Hepatocyte (in vitro differentiated cells): ENCODE measurements around the gene TAS2R30. TPM values are rescaled to one million over a fixed set of nuclear protein-coding genes. Genes with fewer than 3 reads are reported as not detected.

Experiments used
- DNase-seq: peaks from one replicate; pipeline ENCODE4 v3.0.0-alpha.2; 2016; ENCODE audit warnings: low spot score
- H2AFZ ChIP-seq: fragments of 200-600 bp; sonication (generic); 2 replicates; pipeline ENCODE4 v1.6.0; 2016; ENCODE audit warnings: antibody characterized with exemption, mild to moderate bottlenecking
- H3K27ac ChIP-seq: fragments of 200-600 bp; sonication (generic); 2 replicates; pipeline ENCODE4 v1.5.1; 2016; ENCODE audit warnings: mild to moderate bottlenecking
- H3K27me3 ChIP-seq: fragments of 200-600 bp; sonication (generic); 2 replicates; pipeline ENCODE4 v1.6.1; 2016
- H3K36me3 ChIP-seq: fragments of 200-600 bp; sonication (generic); replicated peaks from 2 replicates; pipeline ENCODE4 v1.5.1; 2016; ENCODE audit warnings: low read depth; ENCODE audit not compliant: insufficient read depth
- H3K4me1 ChIP-seq: fragments of 200-600 bp; sonication (generic); 2 replicates; pipeline ENCODE4 v1.5.1; 2016; ENCODE audit warnings: mild to moderate bottlenecking, moderate library complexity; ENCODE audit not compliant: insufficient read depth
- H3K4me2 ChIP-seq: fragments of 200-600 bp; sonication (generic); 2 replicates; pipeline ENCODE4 v1.6.0; 2016
- H3K4me3 ChIP-seq: fragments of 200-600 bp; sonication (generic); 2 replicates; pipeline ENCODE4 v1.5.1; 2016; ENCODE audit warnings: mild to moderate bottlenecking
- H3K79me2 ChIP-seq: fragments of 200-600 bp; sonication (generic); 2 replicates; pipeline ENCODE4 v1.6.0; 2017; ENCODE audit warnings: mild to moderate bottlenecking
- H3K9me2 ChIP-seq: fragments of 200-600 bp; sonication (generic); replicated peaks from 2 replicates; pipeline ENCODE4 v1.6.0; 2017; ENCODE audit warnings: mild to moderate bottlenecking; ENCODE audit not compliant: insufficient read depth
- H3K9me3 ChIP-seq: fragments of 200-600 bp; sonication (generic); 2 replicates; pipeline ENCODE4 v1.5.1; 2016; ENCODE audit warnings: low read depth, mild to moderate bottlenecking
- H4K20me1 ChIP-seq: fragments of 200-600 bp; sonication (generic); 2 replicates; pipeline ENCODE4 v1.6.0; 2016; ENCODE audit warnings: mild to moderate bottlenecking; ENCODE audit not compliant: insufficient read depth, poor library complexity, severe bottlenecking
- CTCF ChIP-seq: fragments of 200-600 bp; sonication (generic); IDR thresholded peaks from 2 replicates; pipeline ENCODE4 v1.5.1; 2016; ENCODE audit warnings: antibody characterized with exemption, mild to moderate bottlenecking; ENCODE audit not compliant: poor library complexity
- EZH2 ChIP-seq: fragments of 200-600 bp; sonication (generic); IDR thresholded peaks from 2 replicates; pipeline ENCODE4 v1.6.1; 2016; ENCODE audit warnings: antibody characterized with exemption, mild to moderate bottlenecking, borderline replicate concordance
- EZH2phosphoT487 ChIP-seq: fragments of 200-600 bp; sonication (generic); IDR thresholded peaks from one replicate; pipeline ENCODE4 v1.6.1; 2018; ENCODE audit warnings: antibody characterized with exemption, mild to moderate bottlenecking, low read depth, moderate library complexity; ENCODE audit not compliant: unreplicated experiment, severe bottlenecking
- WGBS: methylation state at CpG from one replicate; pipeline ENCODE4 v1.1.6; 2016; ENCODE audit warnings: low lambda C conversion rate; ENCODE audit errors: missing lambda C conversion rate; 5-methylcytosine and 5-hydroxymethylcytosine counted together
- polyA plus RNA-seq: library from polyadenylated mRNA; unstranded; fragments of >200 nt; fragmentation: Nextera tagmentation; extraction: Ambion mirVana; gene quantifications from 2 replicates; pipeline ENCODE4 v1.2.1, GENCODE V29; 2016
- total RNA-seq: library from RNA; depleted of rRNA; stranded (reverse); fragments of >200 nt; gene quantifications from 2 replicates; pipeline ENCODE4 v1.2.3, GENCODE V29; 2014

The TAS2R30 gene
- total and polyA plus RNA-seq, 2 experiments from 2014 or later = 0.08 to 6.7 TPM

DNA sequence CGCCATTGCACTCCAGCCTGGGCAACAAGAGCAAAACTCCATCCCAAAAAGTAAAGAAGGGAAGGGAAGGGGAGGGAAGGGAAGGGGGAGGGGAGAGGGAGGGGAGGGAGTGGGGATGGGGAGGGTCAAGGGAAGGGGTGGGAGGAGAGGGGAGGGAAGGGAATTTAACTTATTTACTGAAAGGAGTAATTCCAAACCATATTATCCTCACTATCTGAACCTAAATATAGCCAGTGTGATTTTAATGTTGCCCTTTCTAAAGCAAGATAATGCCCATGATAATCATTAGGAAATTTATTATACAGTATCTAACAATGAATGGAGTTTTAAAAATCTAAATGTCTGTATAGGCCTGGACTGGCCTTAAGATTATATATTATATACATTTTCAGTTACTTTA lies 43.8 kb upstream of the TAS2R30 start:
- Histone ChIP-seq H3K9me2 (no peaks in the 10 kb centered on the region), H2AFZ (no peak overlapping the region), H3K9me3 (no peaks in the 10 kb centered on the region), H3K27ac (no peak overlapping the region), H3K4me2 (no peak overlapping the region), H3K79me2 (peaks cover 23% of the 10 kb centered on the region), H3K4me1 (peaks cover under 1% of the 10 kb centered on the region), H3K4me3 (no peak overlapping the region), H3K36me3 (no peaks in the 10 kb centered on the region), H4K20me1 (no peaks in the 10 kb centered on the region), H3K27me3 (no peaks in the 10 kb centered on the region)
- 89% methylated on average over 1 of the region's 1 CpG for WGBS
- TF ChIP-seq EZH2phosphoT487 (no peak), CTCF (no peak), EZH2 (no peak)
- no peak for DNase-seq

DNA sequence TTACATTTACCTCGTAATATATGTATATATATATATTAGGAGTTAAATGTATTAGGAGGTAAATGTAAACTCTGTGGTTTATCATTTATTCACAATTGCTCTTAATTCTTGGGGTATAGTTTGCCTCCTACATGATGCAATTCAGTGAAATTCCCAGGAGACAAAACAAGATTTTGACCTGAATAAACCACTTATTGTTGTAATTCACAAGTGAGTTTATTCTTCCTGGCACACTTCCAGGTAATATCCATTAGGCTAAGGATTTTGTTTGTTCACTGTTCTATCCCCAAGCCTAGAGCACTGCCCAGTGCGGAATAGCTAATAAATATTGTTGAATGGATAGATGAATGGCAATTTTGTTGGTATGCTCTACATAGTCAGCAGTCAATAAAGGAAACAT lies 39.6 kb upstream of the TAS2R30 start:
- Histone ChIP-seq H3K79me2 (peaks cover 54% of the 10 kb centered on the region), H3K9me3 (no peaks in the 10 kb centered on the region), H3K36me3 (no peaks in the 10 kb centered on the region), H3K9me2 (no peaks in the 10 kb centered on the region), H2AFZ (no peak overlapping the region), H3K4me2 (no peak overlapping the region), H3K27ac (no peak overlapping the region), H3K4me1 (peaks cover 14% of the 10 kb centered on the region), H4K20me1 (peaks cover 9% of the 10 kb centered on the region), H3K4me3 (no peak overlapping the region), H3K27me3 (no peaks in the 10 kb centered on the region)
- DNase-seq = no peak
- TF ChIP-seq EZH2 = no peak
- no peak for TF ChIP-seq CTCF
- no peak for TF ChIP-seq EZH2phosphoT487
- 98% methylated on average over 2 of the region's 2 CpGs for WGBS

DNA sequence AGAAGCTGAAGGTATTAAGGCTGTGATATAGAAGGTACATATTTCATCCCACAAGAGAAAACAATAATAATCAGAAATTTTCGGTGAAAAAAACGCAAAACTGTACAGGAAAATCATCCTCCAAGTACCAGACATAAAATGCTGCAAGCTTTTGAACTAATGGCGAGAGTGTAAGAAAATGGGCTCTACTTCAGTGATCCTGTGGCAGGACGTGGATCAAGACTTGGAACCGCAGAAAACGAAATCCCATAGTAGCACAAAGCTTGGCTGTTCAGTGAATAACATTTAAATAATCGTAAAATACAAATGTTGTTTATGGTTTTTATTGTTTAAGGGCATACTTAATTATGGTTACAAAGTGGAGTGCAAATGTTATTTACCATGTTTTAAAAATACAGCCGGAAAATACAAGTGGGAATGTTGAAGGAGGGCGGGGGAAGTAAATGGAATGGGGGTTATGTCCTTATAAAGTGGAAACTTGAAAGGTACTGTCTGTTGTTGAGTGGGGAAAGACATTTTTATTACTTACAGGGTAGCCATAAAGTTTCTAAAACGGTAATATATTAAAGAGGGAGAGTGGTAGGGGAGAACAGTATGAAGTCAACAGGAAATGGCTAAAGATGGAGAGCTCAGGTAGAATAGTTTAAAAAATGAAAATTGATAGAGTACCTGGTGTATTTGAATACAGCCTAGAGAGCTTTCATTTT lies 37.7 kb upstream of the TAS2R30 start:
- Histone ChIP-seq H3K36me3 (no peaks in the 10 kb centered on the region), H3K4me1 (peaks cover 16% of the 10 kb centered on the region), H4K20me1 (peaks cover 17% of the 10 kb centered on the region), H3K9me3 (no peaks in the 10 kb centered on the region), H3K27ac (peak overlapping the region; percentile 96), H3K79me2 (peaks cover 70% of the 10 kb centered on the region), H3K4me3 (peak overlapping the region; percentile 60), H3K27me3 (no peaks in the 10 kb centered on the region), H3K4me2 (peak overlapping the region; percentile 75), H2AFZ (peak overlapping the region; percentile 54), H3K9me2 (no peaks in the 10 kb centered on the region)
- TF ChIP-seq CTCF (no peak), EZH2 (no peak), EZH2phosphoT487 (no peak)
- peak; percentile 29 for DNase-seq
- 2% methylated on average over 10 of the region's 10 CpGs for WGBS
